C4-2B (cell line): ENCODE data around the gene CCDC28B.

Experiments
- H3K27ac ChIP-seq: fragments of 450-650 bp; 2 replicates; pipeline ENCODE4 v1.5.1; 2017
- ZFX ChIP-seq: fragments of 450-650 bp; IDR thresholded peaks from 2 replicates; pipeline ENCODE4 v1.6.1; 2017
- TF ChIP-seq, protein P1 (sequence below): fragments of 450-650 bp; conservative IDR thresholded peaks from 2 replicates; pipeline ENCODE4 v1.5.1; 2017; ENCODE audit warnings: mild to moderate bottlenecking

Gene CCDC28B

DNA sequence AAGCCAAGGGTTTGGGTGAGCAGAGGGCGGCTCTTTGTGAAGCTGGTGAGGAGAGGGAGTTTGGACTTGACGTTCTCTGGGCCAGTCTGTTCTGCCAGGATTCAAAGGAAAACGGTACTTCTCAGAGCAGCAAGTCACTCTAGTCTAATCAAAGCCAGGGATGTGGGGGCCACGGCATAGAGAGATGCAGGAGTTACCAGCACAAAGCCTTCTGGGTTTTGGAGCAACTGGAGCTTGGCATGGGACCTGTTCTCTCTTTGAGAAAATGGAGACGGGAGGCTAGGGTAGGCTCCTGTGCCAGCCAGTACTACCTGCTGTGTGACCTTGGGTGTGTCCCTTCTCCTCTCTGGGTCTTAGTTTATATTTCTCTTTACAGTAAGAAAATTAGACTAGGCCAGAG lies 18.8 kb upstream of the CCDC28B start:
- no peak overlapping the region; the same call in 1 of the 2 replicates for H3K27ac ChIP-seq

DNA sequence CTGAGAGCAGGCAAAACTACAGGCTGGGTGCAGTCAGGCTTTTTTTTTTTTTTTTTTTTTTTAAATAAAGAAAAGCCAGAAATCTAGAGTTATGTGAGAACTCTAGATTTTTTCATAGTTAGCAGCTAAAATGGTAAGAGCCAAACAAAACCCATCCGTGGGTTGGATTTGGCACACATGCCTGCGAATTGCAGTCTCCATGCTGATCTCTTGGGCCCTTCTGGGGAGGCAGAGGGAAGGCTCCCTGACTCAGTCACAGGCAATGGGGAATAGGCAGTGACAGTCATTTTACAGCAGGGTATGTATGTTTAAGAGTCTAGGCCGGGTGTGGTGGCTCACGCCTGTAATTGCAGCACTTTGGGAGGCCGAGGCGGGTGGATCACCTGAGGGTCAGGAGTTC lies 18.3 kb upstream of the CCDC28B start:
- H3K27ac ChIP-seq = no peak overlapping the region
- TF ChIP-seq, protein P1, sequence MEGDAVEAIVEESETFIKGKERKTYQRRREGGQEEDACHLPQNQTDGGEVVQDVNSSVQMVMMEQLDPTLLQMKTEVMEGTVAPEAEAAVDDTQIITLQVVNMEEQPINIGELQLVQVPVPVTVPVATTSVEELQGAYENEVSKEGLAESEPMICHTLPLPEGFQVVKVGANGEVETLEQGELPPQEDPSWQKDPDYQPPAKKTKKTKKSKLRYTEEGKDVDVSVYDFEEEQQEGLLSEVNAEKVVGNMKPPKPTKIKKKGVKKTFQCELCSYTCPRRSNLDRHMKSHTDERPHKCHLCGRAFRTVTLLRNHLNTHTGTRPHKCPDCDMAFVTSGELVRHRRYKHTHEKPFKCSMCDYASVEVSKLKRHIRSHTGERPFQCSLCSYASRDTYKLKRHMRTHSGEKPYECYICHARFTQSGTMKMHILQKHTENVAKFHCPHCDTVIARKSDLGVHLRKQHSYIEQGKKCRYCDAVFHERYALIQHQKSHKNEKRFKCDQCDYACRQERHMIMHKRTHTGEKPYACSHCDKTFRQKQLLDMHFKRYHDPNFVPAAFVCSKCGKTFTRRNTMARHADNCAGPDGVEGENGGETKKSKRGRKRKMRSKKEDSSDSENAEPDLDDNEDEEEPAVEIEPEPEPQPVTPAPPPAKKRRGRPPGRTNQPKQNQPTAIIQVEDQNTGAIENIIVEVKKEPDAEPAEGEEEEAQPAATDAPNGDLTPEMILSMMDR = no peak
- no peak for TF ChIP-seq ZFX

More for the DNA sequence above, 18.8 kb upstream of the CCDC28B start:
- no peak for TF ChIP-seq ZFX
- TF ChIP-seq, protein P1 = no peak

DNA sequence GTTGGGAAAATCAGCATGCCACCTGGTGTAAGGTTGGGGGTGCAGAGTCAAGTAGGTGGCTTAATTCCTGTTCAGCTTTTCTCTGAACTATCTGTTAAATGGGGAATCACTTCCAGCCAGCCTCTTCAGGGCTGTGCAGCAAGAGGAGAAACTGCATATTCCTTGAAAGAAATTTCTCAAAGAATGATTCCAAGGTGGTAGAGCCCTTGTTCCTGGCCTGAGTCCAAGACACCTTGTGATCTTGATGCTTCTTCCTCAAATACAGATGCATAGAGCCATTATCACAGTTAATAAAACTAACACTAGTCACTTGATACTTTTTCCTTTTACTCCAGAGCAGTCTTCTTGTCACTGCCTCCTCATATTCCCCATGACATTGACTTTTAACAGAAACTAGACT lies 15.7 kb upstream of the CCDC28B start:
- no peak for TF ChIP-seq ZFX
- TF ChIP-seq, protein P1 = no peak
- H3K27ac ChIP-seq = no peak overlapping the region

DNA sequence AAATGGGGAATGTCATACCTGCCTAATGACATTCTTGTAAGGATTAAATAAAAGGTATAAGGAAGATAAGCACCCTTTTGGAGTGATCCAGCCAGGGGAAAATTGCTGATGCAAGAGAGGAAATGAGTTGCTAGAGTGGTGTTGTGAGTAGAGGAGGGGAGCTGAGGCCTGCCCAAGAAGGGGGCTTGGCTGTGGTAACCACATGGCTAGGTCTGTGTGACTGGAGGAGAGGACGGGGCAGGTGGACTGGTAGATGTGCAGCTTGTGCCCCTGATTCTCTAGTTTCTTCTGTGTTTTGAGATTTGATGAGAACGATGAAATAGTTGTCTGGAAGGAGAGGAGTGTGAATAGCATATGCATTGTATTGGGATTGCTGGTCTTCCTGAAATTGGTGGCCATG lies 14.3 kb upstream of the CCDC28B start:
- TF ChIP-seq, protein P1 = no peak
- no peak for TF ChIP-seq ZFX
- no peak overlapping the region for H3K27ac ChIP-seq

DNA sequence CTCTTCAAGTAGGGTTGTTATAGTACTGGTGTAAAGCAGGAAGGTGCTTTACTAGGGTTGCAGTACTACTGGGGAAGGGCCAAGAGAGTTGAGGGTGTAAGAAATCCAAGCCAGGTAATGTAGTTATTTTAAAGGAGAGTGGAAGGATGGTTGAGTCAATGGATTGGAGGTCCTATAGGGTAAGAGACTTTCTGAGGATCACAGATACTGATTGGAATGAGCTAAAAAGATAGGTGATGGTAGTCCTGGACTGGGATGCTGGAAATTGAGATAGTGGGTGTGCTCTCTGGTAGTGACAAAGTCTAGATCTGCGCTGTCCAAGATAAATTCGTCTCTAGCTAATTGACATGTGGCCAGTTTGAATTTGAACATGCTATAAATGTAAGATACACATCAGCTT lies 13.9 kb upstream of the CCDC28B start:
- TF ChIP-seq, protein P1 = no peak
- no peak for TF ChIP-seq ZFX
- no peak overlapping the region for H3K27ac ChIP-seq

DNA sequence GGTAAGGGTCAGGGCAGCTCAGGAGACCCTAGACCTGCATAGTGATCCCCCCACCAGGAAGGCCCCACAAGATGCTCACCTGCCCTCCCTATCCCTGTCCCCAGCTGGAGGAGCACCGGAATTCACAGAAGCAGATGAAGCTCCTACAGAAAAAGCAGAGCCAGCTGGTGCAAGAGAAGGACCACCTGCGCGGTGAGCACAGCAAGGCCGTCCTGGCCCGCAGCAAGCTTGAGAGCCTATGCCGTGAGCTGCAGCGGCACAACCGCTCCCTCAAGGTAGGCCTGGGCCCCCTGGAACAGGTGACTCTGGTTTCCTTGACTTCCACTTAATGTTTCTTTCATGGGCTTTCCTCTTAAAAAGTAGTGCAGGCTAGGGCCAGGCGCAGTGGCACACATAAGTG lies 12.5 kb upstream of the CCDC28B start:
- H3K27ac ChIP-seq = no peak overlapping the region
- TF ChIP-seq, protein P1 = no peak
- no peak for TF ChIP-seq ZFX

DNA sequence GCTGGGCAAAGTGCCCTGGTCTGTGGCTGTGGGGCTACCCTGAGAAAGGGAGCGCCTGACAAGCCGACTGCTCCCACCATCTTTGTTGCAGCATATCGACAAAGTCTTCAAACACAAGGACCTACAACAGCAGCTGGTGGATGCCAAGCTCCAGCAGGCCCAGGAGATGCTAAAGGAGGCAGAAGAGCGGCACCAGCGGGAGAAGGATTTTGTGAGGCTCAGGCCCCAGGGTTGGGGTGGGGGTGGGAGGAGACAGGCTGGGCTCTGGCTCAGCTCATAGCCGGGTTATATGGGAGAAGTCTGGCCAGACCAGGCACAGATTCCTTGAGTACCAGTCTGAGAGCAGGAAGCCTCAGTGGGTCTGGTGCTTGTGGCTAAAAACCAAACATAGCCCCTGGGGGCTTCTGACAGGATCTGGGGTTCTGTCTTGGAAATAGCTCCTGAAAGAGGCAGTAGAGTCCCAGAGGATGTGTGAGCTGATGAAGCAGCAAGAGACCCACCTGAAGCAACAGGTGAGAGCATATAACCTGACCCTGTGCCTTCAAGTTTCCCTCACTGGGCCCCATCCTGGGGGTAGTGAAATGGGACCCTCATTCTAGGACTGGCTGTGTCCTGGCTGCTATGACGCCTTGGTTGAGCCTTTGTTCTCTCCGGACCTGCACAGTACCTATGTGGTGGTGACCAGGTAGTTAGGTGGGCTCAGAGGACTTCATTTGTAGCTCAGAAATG lies 8.0 kb upstream of the CCDC28B start:
- H3K27ac ChIP-seq = no peak overlapping the region
- TF ChIP-seq ZFX = no peak
- TF ChIP-seq, protein P1 = no peak
